HepG2 (cell line): ENCODE data around the gene SRSF8. TPM values are rescaled to one million over a fixed set of nuclear protein-coding genes. Genes with fewer than 3 reads are reported as not detected.

ENCODE experiments used
- ATAC-seq: fragments of 200-7000 bp; cut with Tn5 transposase; 3 replicates; pipeline ENCODE4 v1.9.1; 2020; ENCODE audit warnings: mild to moderate bottlenecking, moderate library complexity
- BruUV-seq: library from RNA; stranded (reverse); fragments of 400-500 nt; replicated peaks from 2 replicates; lab custom pipeline; 2021; lab: Mats Ljungman, UMichigan
- CTCF ChIA-PET: fragments of 300-600 bp; formaldehyde crosslinking; extraction: SDS; loops from one replicate; lab custom pipeline; 2021; ENCODE audit warnings: low total read pairs, inconsistent platforms, low intra/inter-chr PET ratio; lab: Yijun Ruan, JAX
- POLR2A ChIA-PET: fragments of 350-600 bp; sonication (Branson Sonifier 250); formaldehyde crosslinking; loops from one replicate; lab custom pipeline; 2020; ENCODE audit warnings: antibody characterized with exemption, inconsistent platforms; lab: Yijun Ruan, JAX
- DNase-seq: peaks from one replicate; pipeline ENCODE4 v3.0.0-alpha.2; 2015; ENCODE audit warnings: low spot score
- FAIRE-seq: peaks from 3 replicates; lab custom pipeline; 2011; peaks lifted over from hg19 to GRCh38; lab: Jason Lieb, UNC
- H2AFZ ChIP-seq: one replicate; pipeline ENCODE4 v1.6.1; 2011; ENCODE audit warnings: low read length, inconsistent platforms
- H3K27ac ChIP-seq: fragments of 300-600 bp; 3 replicates; pipeline ENCODE4 v1.8.0; 2011; ENCODE audit warnings: mixed run types, mild to moderate bottlenecking, mixed read lengths, low read length, inconsistent platforms; ENCODE audit not compliant: insufficient read depth; ENCODE audit errors: extremely low read length
- H3K27me3 ChIP-seq, 2 experiments: fragments of 200-600 bp in 1 of 2; 2 replicates in 1 of 2; 3 replicates in 1 of 2; pipeline versions ENCODE4 v1.6.0 to v1.8.0; 2011; ENCODE audit warnings: low read length in 2 of 2, mild to moderate bottlenecking in 2 of 2, moderate library complexity in 2 of 2, inconsistent platforms in 1 of 2; ENCODE audit not compliant: insufficient read depth in 2 of 2, control insufficient read depth in 1 of 2
- H3K36me3 ChIP-seq, 2 experiments: fragments of 200-600 bp in 1 of 2; replicated peaks in 1 of 2; 2 replicates in 1 of 2; 3 replicates in 1 of 2; pipeline versions ENCODE4 v1.5.1 to v1.8.0; 2011; ENCODE audit warnings: low read length in 2 of 2, inconsistent platforms in 1 of 2; ENCODE audit not compliant: insufficient read depth in 2 of 2, control insufficient read depth in 1 of 2
- H3K4me1 ChIP-seq: 2 replicates; pipeline ENCODE4 v1.5.1; 2012; ENCODE audit warnings: low read length, inconsistent platforms; ENCODE audit not compliant: insufficient read depth
- H3K4me2 ChIP-seq: 2 replicates; pipeline ENCODE4 v1.6.0; 2011; ENCODE audit warnings: low read depth, low read length, inconsistent platforms
- H3K4me3 ChIP-seq, 3 experiments: fragments of 200-600 bp in 1 of 3; sonication (generic), shearing (Covaris generic) in 1 of 3; replicated peaks in 1 of 3; 2 replicates each; pipeline ENCODE4 v1.5.1; 2011 to 2016; ENCODE audit warnings: low read length in 3 of 3, inconsistent platforms in 2 of 3, low read depth in 2 of 3, mild to moderate bottlenecking in 2 of 3, control low read depth in 1 of 3, mixed read lengths in 1 of 3; ENCODE audit not compliant: insufficient read depth in 1 of 3
- H3K79me2 ChIP-seq: one replicate; pipeline ENCODE4 v1.6.1; 2011; ENCODE audit warnings: low read length, inconsistent platforms; ENCODE audit not compliant: insufficient read depth
- H3K9ac ChIP-seq: 2 replicates; pipeline ENCODE4 v1.6.0; 2011; ENCODE audit warnings: mild to moderate bottlenecking, low read depth, low read length, inconsistent platforms; ENCODE audit not compliant: insufficient read depth
- H3K9me3 ChIP-seq: 2 replicates; pipeline ENCODE4 v1.5.1; 2012; ENCODE audit warnings: mild to moderate bottlenecking, low read length
- H4K20me1 ChIP-seq: 2 replicates; pipeline ENCODE4 v1.6.0; 2011; ENCODE audit warnings: inconsistent platforms, mild to moderate bottlenecking, low read length, moderate library complexity; ENCODE audit not compliant: insufficient read depth
- CTCF ChIP-seq: sonication (generic); formaldehyde crosslinking; IDR thresholded peaks from 2 replicates; pipeline ENCODE4 v1.5.0; 2020; ENCODE audit warnings: mild to moderate bottlenecking, missing genetic modification reagents, moderate library complexity
- FOSL1 ChIP-seq: sonication (generic); formaldehyde crosslinking; IDR thresholded peaks from 2 replicates; pipeline ENCODE4 v1.9.0; 2021; ENCODE audit warnings: missing genetic modification reagents, borderline replicate concordance
- KDM3A ChIP-seq: IDR thresholded peaks from 2 replicates; pipeline ENCODE4 v1.6.1; 2018; ENCODE audit warnings: low read depth, missing compliant biosample characterization
- RFX5 ChIP-seq: IDR thresholded peaks from 2 replicates; pipeline ENCODE4 v1.6.1; 2011; ENCODE audit warnings: low read depth, low read length, improper control_type of control experiment
- SMAD3 ChIP-seq: sonication (generic); formaldehyde crosslinking; IDR thresholded peaks from 2 replicates; pipeline ENCODE4 v1.4.0; 2020; ENCODE audit warnings: missing genetic modification reagents
- SNRNP70 ChIP-seq: fragments of 200-400 bp; formaldehyde crosslinking; IDR thresholded peaks from 2 replicates; pipeline ENCODE4 v1.6.1; 2017; ENCODE audit warnings: mild to moderate bottlenecking, low read depth, low read length, moderate library complexity
- ZBTB49 ChIP-seq: sonication (generic); formaldehyde crosslinking; IDR thresholded peaks from 2 replicates; pipeline ENCODE4 v1.4.0; 2020; ENCODE audit warnings: missing genetic modification reagents, borderline replicate concordance
- ZNF263 ChIP-seq: sonication (generic); formaldehyde crosslinking; IDR thresholded peaks from 2 replicates; pipeline ENCODE4 v1.4.0; 2020; ENCODE audit warnings: missing genetic modification reagents
- ZNF704 ChIP-seq: sonication (generic); formaldehyde crosslinking; IDR thresholded peaks from 2 replicates; pipeline ENCODE4 v1.8.1; 2023; ENCODE audit warnings: mild to moderate bottlenecking, inconsistent platforms, moderate library complexity, missing genetic modification reagents, borderline replicate concordance
- ZNF816 ChIP-seq: sonication (generic); formaldehyde crosslinking; IDR thresholded peaks from 2 replicates; pipeline ENCODE4 v1.8.0; 2022; ENCODE audit warnings: missing genetic modification reagents, mild to moderate bottlenecking, borderline replicate concordance
- ZSCAN9 ChIP-seq: IDR thresholded peaks from 2 replicates; pipeline ENCODE4 v1.6.1; 2016; ENCODE audit warnings: borderline replicate concordance
- WGBS: methylation state at CpG from one replicate; pipeline ENCODE4 v1.1.6; 2017; ENCODE audit warnings: low lambda C conversion rate; 5-methylcytosine and 5-hydroxymethylcytosine counted together
- in situ Hi-C: cut with HindIII; loops from 2 replicates; pipeline ENCODE4 v1.10.0; 2017; ENCODE audit warnings: low pct_unique_long_range_greater_than_20kb; ENCODE audit not compliant: extremely low pct_ligation_motif_present
- intact Hi-C: fragments of 100-400 bp; cut with micrococcal nuclease; formaldehyde crosslinking; loops from one replicate; pipeline ENCODE4 v1.10.0; 2022; ENCODE audit not compliant: unreplicated experiment
- polyA plus RNA-seq, 8 experiments: library from polyadenylated mRNA; depleted of rRNA in 3 of 8; stranded (reverse) in 7 of 8; unstranded in 1 of 8; fragments of >200 nt; fragmentation: Illumina TruSeq in 4 of 8; extraction: Trizol in 4 of 8; gene quantifications; 2 replicates each; pipeline versions ENCODE4 v1.2.1 to v1.2.3, GENCODE V29; 2011 to 2016; ENCODE audit warnings: low read depth in 4 of 8, missing spikeins in 1 of 8, mixed read lengths in 1 of 8; ENCODE audit not compliant: insufficient read depth in 1 of 8
- total RNA-seq, 5 experiments: library from RNA; depleted of rRNA; stranded (reverse); fragments of >200 nt; fragmentation: Illumina TruSeq; extraction: Trizol; gene quantifications; 2 replicates each; pipeline ENCODE4 v1.2.3, GENCODE V29; 2016; ENCODE audit warnings: low read depth in 1 of 5

Gene SRSF8
- total and polyA plus RNA-seq, 2 of the 13 experiments (the other 11 are each of a cell fraction or from before 2014, with no cell fraction given) = 21.8 to 25.8 TPM

GRCh38 chr11:95091663-95092180 is 25.0 kb downstream of the SRSF8 start (continued):
- no peak for TF ChIP-seq ZBTB49 (CRISPR knock-in tag)
- no peak for TF ChIP-seq ZNF263 (CRISPR knock-in tag)
- no peak for TF ChIP-seq KDM3A (CRISPR knock-in tag)
- TF ChIP-seq ZNF816 (CRISPR knock-in tag) = no peak
- no peak for TF ChIP-seq SNRNP70

GRCh38 chr11:95092549-95093324 is 26.0 kb downstream of the SRSF8 start:
- FAIRE-seq = peak; percentile 83
- in situ Hi-C loops = loop anchor here (25.0 kb wide), 1 partner anchor 145 kb away; the partner anchor contains the start of gene SESN3
- BruUV-seq = no TSS peak
- Histone ChIP-seq H3K79me2 (no peaks in the 10 kb centered on the region), H2AFZ (no peak overlapping the region), H3K4me2 (peak overlapping the region; percentile 34), H3K4me1 (peaks cover 44% of the 10 kb centered on the region), H3K9me3 (no peaks in the 10 kb centered on the region), H3K9ac (no peak overlapping the region), H3K27me3 (0 out of 5 replicates have a peak, but pooled peaks cover 1 to 2% of the 10 kb centered on the region in 2 experiments), H4K20me1 (no peaks in the 10 kb centered on the region), H3K27ac (no peak overlapping the region), H3K36me3 (no peaks in the 10 kb centered on the region), H3K4me3 (no peak overlapping the region)
- 26% methylated on average over 4 of the region's 5 CpGs for WGBS
- peak; percentile 85 for DNase-seq
- peak; percentile 66 for ATAC-seq
- POLR2A ChIA-PET = interaction anchor here (1.6 kb wide), 1 partner anchor 25 kb away, joined by 20 read pairs; the partner anchor contains the start of gene SRSF8
- CTCF ChIA-PET = no interaction called here
- intact Hi-C loops = no loop called here
- TF ChIP-seq ZNF816 (CRISPR knock-in tag) = no peak
- peak; percentile 40 for TF ChIP-seq CTCF
- TF ChIP-seq RFX5 = peak; percentile 64; the same call in 1 of the 2 replicates
- 0 out of 2 replicates have a peak, but pooled peaks have one; percentile 28 for TF ChIP-seq ZSCAN9 (CRISPR knock-in tag)
- TF ChIP-seq ZNF704 (CRISPR knock-in tag) = no peak
- TF ChIP-seq FOSL1 (CRISPR knock-in tag) = 0 out of 2 replicates have a peak, but pooled peaks have one; percentile 15
- TF ChIP-seq SMAD3 (CRISPR knock-in tag) = no peak
